ENCODE data around the gene KCNAB3. TPM values are rescaled to one million over a fixed set of nuclear protein-coding genes. Genes with fewer than 3 reads are reported as not detected.

Gene KCNAB3
- total RNA-seq, 4 donors from 2014 or later = 1.9 to 7.5 (median 2.4) TPM; not detected in 1

Other genes with a start within 250 kb of the KCNAB3 start
- 10 to 100 TPM; 37.2 to 77.2 (median 65.2) TPM for gene TP53, start 242.4 kb downstream of the KCNAB3 start, total RNA-seq
- gene WRAP53, start 241.4 kb downstream of the KCNAB3 start, total RNA-seq = 1 to 10 TPM; 3.9 to 7.6 (median 5.5) TPM
- gene EFNB3, start 224.7 kb downstream of the KCNAB3 start, total RNA-seq = 1 to 10 TPM; 6.2 to 9.2 (median 9.0) TPM
- under 1 TPM in 2 of 4 donors, not detected in 2; 0.08 to 0.19 TPM for gene DNAH2, start 212.1 kb downstream of the KCNAB3 start, total RNA-seq
- gene KDM6B, start 95.6 kb downstream of the KCNAB3 start, total RNA-seq = 10 to 100 TPM; 21.4 to 31.0 (median 26.7) TPM
- gene TMEM88, start 74.8 kb downstream of the KCNAB3 start, total RNA-seq = 1 to 10 TPM; 4.2 to 7.6 (median 5.1) TPM
- gene NAA38, start 72.3 kb downstream of the KCNAB3 start, total RNA-seq = 10 to 100 TPM; 46.2 to 90.6 (median 47.6) TPM
- gene CYB5D1, start 71.9 kb downstream of the KCNAB3 start, total RNA-seq = 10 to 100 TPM in 1 of 4 donors, 1 to 10 TPM in 3; 7.1 to 10.8 (median 9.8) TPM
- 10 to 100 TPM; 42.1 to 76.0 (median 67.7) TPM for gene CHD3, start 41.1 kb downstream of the KCNAB3 start, total RNA-seq
- 10 to 100 TPM; 51.1 to 66.3 (median 57.3) TPM for gene RNF227, start 13.6 kb downstream of the KCNAB3 start, total RNA-seq
- gene TRAPPC1, start 2.1 kb upstream of the KCNAB3 start, total RNA-seq = 10 to 100 TPM; 39.4 to 64.1 (median 46.2) TPM
- gene CNTROB, start 2.4 kb upstream of the KCNAB3 start, total RNA-seq = 10 to 100 TPM; 23.7 to 57.0 (median 30.8) TPM
- not detected for gene GUCY2D, start 72.8 kb upstream of the KCNAB3 start, total RNA-seq
- 100 to 1,000 TPM in 1 of 4 donors, 10 to 100 TPM in 3; 44.8 to 156 (median 78.1) TPM for gene ALOX15B, start 109.2 kb upstream of the KCNAB3 start, total RNA-seq
- 100 to 1,000 TPM in 3 of 4 donors, 10 to 100 TPM in 1; 91.4 to 150 (median 119) TPM for gene ALOX12B, start 157.9 kb upstream of the KCNAB3 start, total RNA-seq
- gene ALOXE3, start 188.7 kb upstream of the KCNAB3 start, total RNA-seq = 10 to 100 TPM; 44.5 to 95.3 (median 69.9) TPM
- not detected for gene HES7, start 194.2 kb upstream of the KCNAB3 start, total RNA-seq
- gene PER1, start 222.5 kb upstream of the KCNAB3 start, total RNA-seq = 100 to 1,000 TPM; 272 to 655 (median 330) TPM
- gene VAMP2, start 233.1 kb upstream of the KCNAB3 start, total RNA-seq = 10 to 100 TPM; 41.2 to 64.3 (median 52.8) TPM
- 10 to 100 TPM; 13.7 to 21.4 (median 19.4) TPM for gene TMEM107, start 246.5 kb upstream of the KCNAB3 start, total RNA-seq

Measured in suprapubic skin (tissue), 4 donors.